Fibroblast of the aortic adventitia (primary cell): ENCODE measurements around the gene TRPM3. TPM values are rescaled to one million over a fixed set of nuclear protein-coding genes. Genes with fewer than 3 reads are reported as not detected.

ENCODE experiments used
- DNase-seq: peaks from one replicate; pipeline ENCODE4 v3.0.0-alpha.2; 2010; ENCODE audit warnings: low read depth
- H3K4me3 ChIP-seq: 2 replicates; pipeline ENCODE4 v1.5.1; 2011; ENCODE audit warnings: low read depth, mild to moderate bottlenecking, control low read depth, low read length, moderate library complexity
- total RNA-seq: library from RNA; depleted of rRNA; stranded (reverse); fragments of >200 nt; gene quantifications from 2 replicates; pipeline ENCODE4 v1.2.3, GENCODE V29; 2012; ENCODE audit warnings: low replicate concordance
- TF ChIP-seq, protein P1 (sequence below): IDR thresholded peaks from 2 replicates; pipeline ENCODE4 v1.5.1; 2011; ENCODE audit warnings: mild to moderate bottlenecking, low read length, control low read depth, inconsistent platforms; ENCODE audit not compliant: insufficient read depth

TRPM3 gene
- 8.8 and 20.5 TPM in 2 replicates for total RNA-seq

DNA sequence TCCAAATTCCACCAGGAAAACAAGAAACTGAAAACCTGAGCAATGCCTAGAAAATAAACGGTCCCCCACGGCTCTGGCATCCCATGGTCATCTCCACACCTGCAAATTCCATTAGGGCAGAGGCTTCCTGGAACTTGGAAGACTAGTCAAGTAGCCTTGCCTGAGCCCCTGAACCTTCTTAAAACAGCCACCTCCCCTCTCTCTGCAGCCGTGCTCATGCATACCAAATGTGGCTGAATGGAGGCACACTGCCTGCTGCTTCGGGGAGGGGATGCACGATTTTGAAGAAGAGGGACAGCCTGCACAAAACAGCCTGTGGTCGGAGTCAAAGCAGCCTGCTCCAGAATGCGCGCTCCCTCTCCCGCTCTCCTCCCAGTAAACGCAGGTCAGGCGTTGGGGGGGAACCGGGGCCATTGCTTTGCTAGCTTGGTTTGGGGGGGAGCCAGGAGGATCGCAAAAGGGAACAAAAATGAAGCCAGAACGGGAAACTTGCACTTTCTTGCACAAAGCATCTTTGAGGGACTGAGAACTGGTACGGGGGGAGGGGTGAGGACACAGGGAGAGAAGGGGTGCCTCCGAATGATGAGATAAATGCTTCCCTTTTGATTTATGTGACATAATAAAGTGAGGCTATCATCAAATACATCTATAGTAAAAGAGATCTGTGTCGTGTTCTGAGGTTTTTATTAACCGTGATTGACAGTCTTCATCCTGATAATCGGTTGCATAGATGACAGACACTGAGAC is at the start of gene TRPM3:
Gene TRPM3, minus strand, starts transcription at position 347 of the 747 bp plus-strand sequence. Its CDS starts 267 bp downstream, at position 80.
- DNase-seq, result no peak
- TF ChIP-seq, protein P1, sequence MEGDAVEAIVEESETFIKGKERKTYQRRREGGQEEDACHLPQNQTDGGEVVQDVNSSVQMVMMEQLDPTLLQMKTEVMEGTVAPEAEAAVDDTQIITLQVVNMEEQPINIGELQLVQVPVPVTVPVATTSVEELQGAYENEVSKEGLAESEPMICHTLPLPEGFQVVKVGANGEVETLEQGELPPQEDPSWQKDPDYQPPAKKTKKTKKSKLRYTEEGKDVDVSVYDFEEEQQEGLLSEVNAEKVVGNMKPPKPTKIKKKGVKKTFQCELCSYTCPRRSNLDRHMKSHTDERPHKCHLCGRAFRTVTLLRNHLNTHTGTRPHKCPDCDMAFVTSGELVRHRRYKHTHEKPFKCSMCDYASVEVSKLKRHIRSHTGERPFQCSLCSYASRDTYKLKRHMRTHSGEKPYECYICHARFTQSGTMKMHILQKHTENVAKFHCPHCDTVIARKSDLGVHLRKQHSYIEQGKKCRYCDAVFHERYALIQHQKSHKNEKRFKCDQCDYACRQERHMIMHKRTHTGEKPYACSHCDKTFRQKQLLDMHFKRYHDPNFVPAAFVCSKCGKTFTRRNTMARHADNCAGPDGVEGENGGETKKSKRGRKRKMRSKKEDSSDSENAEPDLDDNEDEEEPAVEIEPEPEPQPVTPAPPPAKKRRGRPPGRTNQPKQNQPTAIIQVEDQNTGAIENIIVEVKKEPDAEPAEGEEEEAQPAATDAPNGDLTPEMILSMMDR, result no peak
- H3K4me3 ChIP-seq, result no peak within 1 kb of the TSS

GRCh38 chr9:71168418-71168817 is 47.0 kb upstream of the TRPM3 start:
- TF ChIP-seq, protein P1, result no peak
- H3K4me3 ChIP-seq, result no peak overlapping the region
- DNase-seq, result no peak

DNA sequence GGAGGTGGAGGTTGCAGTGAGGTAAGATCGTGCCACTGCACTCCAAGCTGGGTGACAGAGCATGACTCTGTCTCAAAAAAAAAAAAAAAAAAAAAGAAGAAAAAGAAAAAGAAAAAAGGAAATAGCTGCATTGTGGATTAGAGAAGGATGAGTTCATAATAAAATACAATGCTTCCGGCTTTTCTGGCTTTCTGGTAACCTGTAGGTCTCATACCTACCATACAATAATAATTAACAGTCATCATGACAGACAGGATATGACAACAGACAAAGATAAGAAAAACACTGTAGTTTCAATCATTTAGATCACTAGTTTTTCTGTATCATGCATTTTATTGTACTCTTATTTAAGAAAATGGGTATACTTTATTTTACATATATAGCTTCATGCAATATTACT is 40.7 kb upstream of the TRPM3 start:
- no peak overlapping the region for H3K4me3 ChIP-seq
- TF ChIP-seq, protein P1, result no peak
- no peak for DNase-seq

GRCh38 chr9:71157731-71158130 is 36.3 kb upstream of the TRPM3 start:
- no peak for DNase-seq

GRCh38 chr9:71147368-71147767 is 25.9 kb upstream of the TRPM3 start:
- DNase-seq, result no peak

More at GRCh38 chr9:71157731-71158130, 36.3 kb upstream of the TRPM3 start:
- H3K4me3 ChIP-seq, result no peak overlapping the region
- TF ChIP-seq, protein P1, result no peak

DNA sequence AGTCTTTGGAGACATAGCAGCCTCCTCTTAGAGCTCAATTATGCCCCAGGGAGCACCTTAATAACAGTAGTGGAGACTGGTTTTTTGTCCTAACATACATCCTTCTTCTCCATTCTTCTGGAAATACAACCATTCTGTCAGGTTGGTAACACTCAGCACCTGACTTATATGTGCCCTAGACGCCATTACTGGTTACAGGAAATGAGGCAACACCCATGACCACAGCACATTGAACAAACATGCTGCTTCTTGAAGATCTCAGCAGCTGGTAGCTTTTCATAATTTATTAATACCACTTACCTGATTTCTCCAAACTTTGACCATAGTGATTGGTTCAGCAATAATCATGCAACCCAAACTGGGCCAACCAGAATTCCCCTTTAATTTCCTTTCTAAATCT is 25.1 kb upstream of the TRPM3 start:
- DNase-seq, result no peak
- H3K4me3 ChIP-seq, result no peak overlapping the region
- TF ChIP-seq, protein P1, result no peak

More at GRCh38 chr9:71147368-71147767, 25.9 kb upstream of the TRPM3 start:
- TF ChIP-seq, protein P1, result no peak
- no peak overlapping the region for H3K4me3 ChIP-seq
